RCC 7860 (cell line): Measurements from ENCODE around the gene GGCT.

ENCODE experiments used
- DNase-seq: peaks from one replicate; pipeline ENCODE4 v3.0.0-alpha.2; 2015; ENCODE audit warnings: low spot score
- FAIRE-seq: peaks from 2 replicates; lab custom pipeline; 2012; peaks lifted over from hg19 to GRCh38; lab: Jason Lieb, UNC

GGCT gene

GRCh38 chr7:30465046-30465810 lies 39.4 kb downstream of the GGCT start:
- FAIRE-seq (no peak), DNase-seq (no peak)

GRCh38 chr7:30464231-30464671 lies 40.4 kb downstream of the GGCT start:
- no peak for FAIRE-seq
- DNase-seq, result no peak

GRCh38 chr7:30463405-30464145 lies 41.1 kb downstream of the GGCT start:
- DNase-seq, result no peak
- FAIRE-seq, result no peak

- no peak for DNase-seq
- FAIRE-seq, result no peak
These were observed 42.5 kb downstream of the GGCT start for GRCh38 chr7:30462179-30462578.

- DNase-seq (no peak), FAIRE-seq (no peak)
These were observed 44.4 kb downstream of the GGCT start for GRCh38 chr7:30460246-30460633.

- peak; percentile 66 for DNase-seq
- FAIRE-seq, result peak; percentile 61
These were observed 44.9 kb downstream of the GGCT start for GRCh38 chr7:30459591-30460245.

- no peak for FAIRE-seq
- DNase-seq, result no peak
These were observed 46.3 kb downstream of the GGCT start for GRCh38 chr7:30458311-30458710.

GRCh38 chr7:30453921-30454320 lies 50.7 kb downstream of the GGCT start:
- DNase-seq (no peak), FAIRE-seq (no peak)

- no peak for FAIRE-seq
- DNase-seq, result no peak
These were observed 51.6 kb downstream of the GGCT start for GRCh38 chr7:30453016-30453415.

- no peak for FAIRE-seq
- no peak for DNase-seq
These were observed 52.2 kb downstream of the GGCT start for GRCh38 chr7:30452280-30452930.

GRCh38 chr7:30451539-30452279 lies 52.9 kb downstream of the GGCT start:
- DNase-seq (no peak), FAIRE-seq (no peak)

- FAIRE-seq (no peak), DNase-seq (no peak)
These were observed 53.6 kb downstream of the GGCT start for GRCh38 chr7:30450983-30451497.

GRCh38 chr7:30450240-30450982 lies 54.2 kb downstream of the GGCT start:
- FAIRE-seq (no peak), DNase-seq (no peak)

- DNase-seq (no peak), FAIRE-seq (no peak)
These were observed 56.0 kb downstream of the GGCT start for GRCh38 chr7:30448461-30449189.

- DNase-seq (no peak), FAIRE-seq (no peak)
These were observed 57.2 kb downstream of the GGCT start for GRCh38 chr7:30447466-30447865.
